C4-2B (cell line): ENCODE data around the gene CARD18.

Source experiments
- CTCF ChIP-seq: fragments of 450-650 bp; conservative IDR thresholded peaks from 2 replicates; pipeline ENCODE4 v1.5.1; 2017; ENCODE audit warnings: mild to moderate bottlenecking
- ZFX ChIP-seq: fragments of 450-650 bp; IDR thresholded peaks from 2 replicates; pipeline ENCODE4 v1.6.1; 2017

GRCh38 chr11:105104292-105104691 lies 35.3 kb downstream of the CARD18 start:
- TF ChIP-seq CTCF (no peak), ZFX (no peak)
